CD1c-positive myeloid dendritic cell (primary cell): ENCODE measurements around the gene SLC4A8.

Experiments
- DNase-seq: peaks from one replicate; pipeline ENCODE4 v3.0.0-alpha.2; 2016; ENCODE audit errors: extremely low spot score

SLC4A8 gene

GRCh38 chr12:51395283-51396230, 29.1 kb upstream of the SLC4A8 start:
- peak; percentile 15 for DNase-seq

DNA sequence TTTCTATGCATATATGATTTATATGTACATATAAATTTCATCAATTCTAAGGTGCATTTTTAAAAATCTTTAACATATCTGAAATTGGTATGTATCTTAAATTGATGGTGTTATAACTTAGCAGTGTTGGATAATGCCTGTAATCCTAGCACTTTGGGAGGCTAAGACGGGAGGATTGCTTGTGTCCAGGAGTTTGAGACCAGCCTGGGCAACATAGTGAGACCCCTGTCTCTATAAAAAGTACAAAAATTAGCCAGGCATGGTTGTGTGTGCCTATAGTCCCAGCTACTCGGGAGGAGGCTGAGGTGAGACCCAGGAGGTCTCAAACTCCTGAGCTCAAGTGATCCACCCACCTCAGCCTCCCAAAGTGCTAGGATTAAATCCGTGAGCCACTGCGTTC, 27.0 kb upstream of the SLC4A8 start:
- no peak for DNase-seq

DNA sequence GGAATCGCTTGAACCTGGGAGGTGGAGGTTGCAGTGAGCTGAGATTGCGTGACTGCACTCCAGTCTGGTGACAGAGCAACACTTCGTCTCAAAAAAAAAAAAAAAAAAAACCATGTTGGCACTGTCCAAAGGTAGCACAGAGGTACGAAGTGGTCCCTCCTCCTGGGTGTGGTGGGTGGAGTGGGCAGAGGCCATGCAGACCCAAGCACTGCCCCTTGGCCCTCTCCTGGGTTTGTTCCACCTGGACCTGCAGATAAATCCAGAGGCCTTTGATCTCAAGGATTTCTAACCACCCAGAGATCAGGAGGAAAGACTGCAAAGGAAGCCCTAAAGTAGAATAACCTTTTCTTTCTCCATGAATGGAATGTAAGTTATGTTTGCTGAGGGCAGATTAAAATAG, 24.7 kb upstream of the SLC4A8 start:
- DNase-seq, result no peak

DNA sequence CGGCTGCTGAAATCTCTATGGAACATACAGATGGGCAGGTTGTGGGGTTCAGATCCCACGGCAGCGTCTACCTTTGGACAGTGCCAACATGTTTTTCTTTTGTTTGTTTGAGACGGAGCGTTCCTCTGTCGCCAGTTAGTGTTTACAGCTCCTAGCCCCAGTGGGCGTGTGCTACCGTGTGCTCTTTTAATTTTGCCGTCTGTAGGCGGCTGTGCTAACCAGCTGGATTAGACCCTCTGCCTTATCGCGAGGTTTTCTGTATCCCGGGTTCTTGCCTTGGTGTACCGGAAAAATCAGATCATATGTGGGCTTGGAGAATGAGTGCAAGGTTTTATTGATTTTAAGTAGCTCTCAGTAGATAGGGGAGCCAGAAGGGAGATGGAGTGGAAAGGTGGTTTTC, 23.6 kb upstream of the SLC4A8 start:
- no peak for DNase-seq

DNA sequence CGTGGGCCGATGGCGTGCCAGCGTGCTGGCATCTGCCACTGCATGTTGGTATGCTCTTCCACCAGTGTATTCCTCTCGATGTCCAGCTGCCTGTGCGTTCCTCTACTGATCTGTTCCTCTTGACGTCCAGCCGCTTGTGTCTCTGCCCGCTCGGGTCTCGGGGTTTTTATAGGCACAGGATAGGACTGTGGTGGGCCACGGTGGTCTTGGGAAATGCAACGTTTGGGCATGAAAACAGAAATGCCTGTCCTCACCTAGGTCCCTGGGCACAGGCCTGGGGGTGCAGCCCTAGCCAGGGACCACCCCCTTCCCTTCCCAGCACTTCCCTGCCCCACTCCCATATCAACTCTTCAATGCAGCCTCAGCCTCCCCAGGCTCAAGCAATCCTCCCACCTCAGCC, 23.1 kb upstream of the SLC4A8 start:
- no peak for DNase-seq

GRCh38 chr12:51401900-51402299, 22.7 kb upstream of the SLC4A8 start:
- no peak for DNase-seq

DNA sequence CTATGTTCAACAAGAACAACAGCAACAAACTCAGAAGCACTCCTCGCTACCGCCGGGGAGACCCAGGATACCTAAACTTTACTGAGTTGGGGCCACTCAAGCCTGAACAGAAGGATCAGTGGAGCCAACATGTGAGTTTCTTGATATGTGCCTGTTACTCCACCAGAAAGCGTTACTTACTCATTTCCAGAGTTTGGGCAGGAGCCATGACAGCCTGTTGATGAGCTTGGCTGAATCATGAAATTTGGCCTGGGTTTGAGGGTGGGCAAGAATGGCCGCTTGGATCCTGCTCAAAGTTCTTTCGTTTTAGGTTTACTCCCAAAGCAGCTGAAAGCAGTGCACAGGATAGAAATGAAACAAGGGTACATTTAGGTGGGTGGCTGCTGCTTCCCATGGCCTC, 21.5 kb upstream of the SLC4A8 start:
- no peak for DNase-seq

GRCh38 chr12:51403681-51404136, 20.9 kb upstream of the SLC4A8 start:
- peak; percentile 84 for DNase-seq

GRCh38 chr12:51404627-51405026, 20.0 kb upstream of the SLC4A8 start:
- DNase-seq, result no peak

- DNase-seq, result no peak
Measured at GRCh38 chr12:51405801-51406207, 18.8 kb upstream of the SLC4A8 start.

DNA sequence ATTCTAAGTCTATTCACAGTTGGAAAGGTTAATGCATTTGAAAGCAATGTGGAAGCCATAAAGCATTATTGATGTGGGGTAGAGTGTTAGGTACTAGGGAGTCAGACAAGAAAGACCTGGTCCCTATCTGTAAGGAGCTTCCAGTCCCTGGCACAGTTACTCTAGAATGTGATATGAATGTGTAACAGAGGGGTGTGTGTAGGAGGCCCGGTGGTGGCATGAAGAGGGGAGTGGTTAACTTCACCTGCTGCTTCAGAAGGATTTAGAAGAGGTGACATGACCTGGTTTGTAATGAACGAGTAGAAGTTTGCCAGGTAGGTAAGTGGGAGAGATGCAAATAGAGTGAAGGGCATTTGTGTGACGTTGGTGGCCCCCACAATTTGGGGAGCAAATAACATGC, 18.3 kb upstream of the SLC4A8 start:
- DNase-seq, result no peak

DNA sequence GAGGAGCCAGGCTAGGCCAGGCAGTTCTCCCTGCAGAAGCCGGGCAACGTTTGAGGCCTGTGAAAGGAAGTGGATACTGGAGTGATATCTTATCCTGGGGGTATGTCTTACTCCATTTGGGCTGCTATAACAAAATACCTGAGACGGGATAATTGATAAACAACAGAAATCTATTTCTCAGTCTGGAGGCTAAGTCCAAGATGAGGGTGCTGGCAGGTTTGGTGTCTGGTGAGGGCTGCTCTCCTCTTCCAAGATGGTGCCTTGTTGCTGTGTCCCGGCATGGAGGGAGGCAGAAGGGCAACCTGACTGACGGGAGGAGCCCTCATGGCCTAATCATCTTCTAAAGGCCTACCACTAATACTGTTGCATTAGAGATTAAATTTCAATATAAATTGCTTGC, 17.8 kb upstream of the SLC4A8 start:
- no peak for DNase-seq

GRCh38 chr12:51407604-51408003, 17.0 kb upstream of the SLC4A8 start:
- no peak for DNase-seq

DNA sequence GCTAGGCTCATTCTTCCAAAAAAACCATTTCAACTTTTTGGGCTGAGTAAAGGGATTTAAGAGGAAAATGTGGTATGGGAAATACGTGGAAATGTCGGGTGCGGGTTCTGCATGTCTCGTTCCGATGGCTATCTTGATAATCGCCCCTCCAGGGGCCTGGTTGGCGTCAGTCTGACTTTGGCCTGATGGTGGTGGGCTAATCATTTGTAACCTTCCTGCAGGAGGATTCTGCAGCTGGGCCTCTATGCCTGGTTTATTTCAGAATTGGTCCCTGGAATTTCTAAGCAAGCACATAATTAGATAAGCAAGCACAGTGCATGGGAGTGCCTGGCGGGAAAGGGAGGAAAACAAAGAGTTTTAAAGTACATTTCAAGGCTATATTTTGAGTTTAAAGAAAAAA, 14.8 kb upstream of the SLC4A8 start:
- no peak for DNase-seq

DNA sequence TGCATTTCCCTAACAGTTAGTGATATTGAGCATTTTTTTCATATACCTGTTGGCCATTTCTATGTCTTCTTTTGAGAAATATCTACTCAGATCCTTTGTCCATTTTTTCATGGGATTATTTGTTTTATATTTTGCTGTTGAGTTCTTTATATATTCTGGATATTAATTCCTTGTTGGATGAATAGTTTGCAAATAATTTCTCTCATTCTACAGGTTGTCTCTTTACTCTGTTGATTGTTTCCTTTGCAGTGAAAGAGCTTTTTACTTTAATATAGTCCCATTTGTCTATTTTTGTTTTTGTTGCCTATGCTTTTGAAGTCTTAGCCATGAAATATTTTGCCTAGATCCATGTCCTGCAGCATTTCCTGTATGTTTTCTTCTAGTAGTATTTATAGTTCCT, 11.5 kb upstream of the SLC4A8 start:
- DNase-seq, result no peak

- no peak for DNase-seq
Measured at GRCh38 chr12:51413791-51414190, 10.8 kb upstream of the SLC4A8 start.

GRCh38 chr12:51415931-51416330, 8.7 kb upstream of the SLC4A8 start:
- DNase-seq, result no peak

DNA sequence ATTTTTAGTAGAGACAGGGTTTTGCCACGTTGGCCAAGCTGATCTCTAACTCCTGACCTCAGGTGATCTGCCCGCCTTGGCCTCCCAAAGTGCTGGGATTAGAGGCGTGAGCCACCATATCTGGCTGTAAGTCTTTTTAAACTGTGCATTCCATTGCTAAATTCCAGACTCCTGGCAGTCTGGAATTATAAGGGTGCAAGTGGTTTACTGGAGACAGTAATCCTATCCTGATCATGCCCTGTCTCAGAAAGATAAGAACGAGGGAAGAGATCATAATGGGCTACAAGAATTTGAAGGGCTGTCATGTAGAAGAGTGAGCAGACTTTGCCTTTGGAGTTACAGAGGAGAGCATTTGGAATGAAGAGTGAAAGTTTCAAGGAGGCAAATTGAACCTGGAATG, 6.8 kb upstream of the SLC4A8 start:
- no peak for DNase-seq

DNA sequence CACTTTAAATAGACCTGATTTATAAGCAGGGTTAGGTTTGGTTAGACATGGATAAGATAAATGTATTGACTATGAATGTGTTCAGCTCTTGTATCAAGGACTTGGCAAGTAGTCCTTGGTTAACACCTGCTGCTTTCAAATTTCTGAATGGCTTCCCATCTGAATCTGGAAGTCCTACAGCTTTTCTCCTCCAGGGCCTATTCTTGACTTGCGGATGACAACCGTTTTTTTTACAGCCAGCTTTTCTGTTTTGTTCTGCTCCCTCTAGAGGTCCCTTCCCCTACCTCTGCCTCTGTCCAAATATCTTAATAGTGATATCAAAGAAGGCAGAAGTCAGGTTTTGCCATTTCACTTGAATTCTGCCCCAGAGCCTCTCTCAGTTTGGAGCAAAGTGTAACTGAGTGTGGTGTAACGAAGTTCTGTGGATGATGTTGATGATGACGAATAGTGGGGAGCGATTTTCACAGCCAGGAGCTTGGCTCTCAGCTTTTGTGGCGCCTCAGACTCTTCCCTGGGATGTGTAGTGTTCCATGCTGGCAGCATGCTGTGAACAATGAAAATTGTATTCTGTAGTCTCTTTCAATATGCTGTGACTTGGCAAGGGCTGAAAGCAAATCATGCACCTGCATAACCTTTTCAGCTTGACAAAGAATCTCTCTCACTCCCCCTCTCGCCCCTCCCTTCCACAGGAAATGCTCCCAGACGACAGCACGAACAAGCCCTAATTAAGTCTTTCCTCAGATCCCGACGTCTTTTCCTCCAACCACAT, 5.0 kb upstream of the SLC4A8 start:
- no peak for DNase-seq

DNA sequence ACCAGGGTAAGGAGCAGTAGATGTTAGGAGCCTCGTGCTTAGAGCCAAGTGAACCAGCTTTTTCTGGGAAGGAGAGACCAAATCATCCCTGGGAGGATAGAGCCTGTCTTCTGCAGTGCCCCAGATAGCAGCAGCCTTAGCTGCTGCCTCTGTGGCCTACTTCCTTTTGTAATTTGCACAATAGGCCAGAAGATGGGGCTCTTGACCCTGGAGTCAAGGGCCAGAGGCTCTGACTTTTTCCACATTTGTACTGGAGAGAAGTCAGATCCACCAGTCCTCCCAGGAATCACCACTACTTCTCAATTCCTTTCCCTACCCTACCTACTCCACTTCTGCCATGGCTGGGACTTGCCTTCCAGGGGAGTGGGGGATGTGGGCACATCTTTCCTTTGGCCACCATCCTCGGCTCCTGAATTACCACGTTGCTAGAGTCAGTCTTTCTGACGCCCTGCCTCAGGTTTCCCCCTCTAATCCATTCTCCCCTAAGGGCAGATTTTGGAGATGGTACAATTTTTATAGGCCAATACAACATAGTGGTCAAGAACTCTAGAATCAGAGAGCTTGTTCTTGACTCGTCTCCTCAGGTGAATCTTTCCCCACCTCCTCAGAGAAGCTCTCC, 3.3 kb upstream of the SLC4A8 start:
- DNase-seq, result peak; percentile 77

DNA sequence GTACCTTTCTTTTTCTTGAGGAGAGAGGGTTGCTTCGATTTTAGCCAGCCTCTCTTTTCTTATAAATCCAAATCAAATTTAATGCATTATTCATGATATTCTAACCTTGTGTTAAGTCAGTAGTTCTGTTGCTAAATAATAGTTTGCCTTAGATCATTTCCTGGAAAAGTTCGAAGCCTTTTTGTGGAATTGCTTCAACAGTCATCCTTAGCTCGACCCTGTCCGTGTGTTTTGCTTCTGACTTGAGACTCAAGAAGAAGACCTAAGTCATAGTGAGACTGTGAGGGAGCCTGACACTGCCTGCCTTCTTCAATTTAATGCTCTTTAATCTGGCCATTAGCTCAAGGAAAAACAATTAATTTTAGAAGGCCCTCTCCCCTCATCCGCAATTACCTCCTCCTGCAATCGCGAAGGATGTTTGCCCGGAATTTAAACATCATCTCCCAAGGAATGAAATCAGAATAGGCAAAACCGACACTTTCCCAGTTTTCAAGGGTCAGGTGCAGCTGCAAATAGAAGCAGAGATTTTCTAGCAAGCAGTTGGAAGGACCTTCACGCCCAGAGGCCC, 453 bp upstream of the SLC4A8 start:
- no peak for DNase-seq

GRCh38 chr12:51428256-51428655, 3.6 kb downstream of the SLC4A8 start:
- DNase-seq, result no peak
